NCI-H748 (cell line): ENCODE measurements around the gene LZTS2.
A peak's percentile ranks its signal among the peaks of the same experiment; 100 is the strongest.
"Not testable (repeated sequence)": the region's sequence is repeated elsewhere in the genome, so short reads cannot be mapped to it uniquely, and the experiment has no call there.

Experiments used
- DNase-seq: peaks from one replicate; lab custom pipeline; 2025; ENCODE audit not compliant: unreplicated experiment; lab: John Stamatoyannopoulos, UW

LZTS2 gene

GRCh38 chr10:101031796-101032636 is 32.4 kb downstream of the LZTS2 start:
- peak; percentile 67 for DNase-seq

GRCh38 chr10:101032637-101033224 is 33.1 kb downstream of the LZTS2 start:
- peak; percentile 23 for DNase-seq

- DNase-seq = no peak
Measured at GRCh38 chr10:101033276-101033675, 33.7 kb downstream of the LZTS2 start.

- DNase-seq = not testable (repeated sequence)
Measured at GRCh38 chr10:101034404-101034803, 34.8 kb downstream of the LZTS2 start.

GRCh38 chr10:101035314-101035713 is 35.7 kb downstream of the LZTS2 start:
- no peak for DNase-seq

GRCh38 chr10:101035916-101036702 is 36.5 kb downstream of the LZTS2 start:
- no peak for DNase-seq

GRCh38 chr10:101036726-101037125 is 37.1 kb downstream of the LZTS2 start:
- DNase-seq = no peak

- peak; percentile 1 for DNase-seq
Measured at GRCh38 chr10:101038484-101038883, 38.9 kb downstream of the LZTS2 start.

- no peak for DNase-seq
Measured at GRCh38 chr10:101040061-101040460, 40.5 kb downstream of the LZTS2 start.

GRCh38 chr10:101040851-101041250 is 41.2 kb downstream of the LZTS2 start:
- DNase-seq = no peak

- DNase-seq = peak; percentile 72
Measured at GRCh38 chr10:101041252-101041761, 41.7 kb downstream of the LZTS2 start.

GRCh38 chr10:101042118-101042517 is 42.5 kb downstream of the LZTS2 start:
- no peak for DNase-seq

GRCh38 chr10:101042667-101043362 is 43.2 kb downstream of the LZTS2 start:
- DNase-seq = peak; percentile 93

- DNase-seq = no peak
Measured at GRCh38 chr10:101043363-101043707, 43.7 kb downstream of the LZTS2 start.

- no peak for DNase-seq
Measured at GRCh38 chr10:101044117-101044516, 44.5 kb downstream of the LZTS2 start.

- DNase-seq = peak; percentile 3
Measured at GRCh38 chr10:101046332-101047238, 47.0 kb downstream of the LZTS2 start.

GRCh38 chr10:101047268-101047667 is 47.7 kb downstream of the LZTS2 start:
- no peak for DNase-seq

- peak; percentile 89 for DNase-seq
Measured at GRCh38 chr10:101047961-101048892, 48.6 kb downstream of the LZTS2 start.
